Jurkat, Clone E6-1 (cell line): Measurements from ENCODE around the gene TRPV6.

Source experiments
- DNase-seq: peaks from one replicate; pipeline ENCODE4 v3.0.0-alpha.2; 2011; ENCODE audit warnings: low read depth, low spot score
- H3K4me3 ChIP-seq: 2 replicates; pipeline ENCODE4 v1.5.1; 2011; ENCODE audit warnings: mild to moderate bottlenecking, low read length, control low read depth, moderate library complexity

TRPV6 gene

GRCh38 chr7:142827951-142828500 is 57.5 kb downstream of the TRPV6 start:
- DNase-seq, result no peak
- H3K4me3 ChIP-seq, result no peak overlapping the region

- DNase-seq, result no peak
- H3K4me3 ChIP-seq, result no peak overlapping the region
Observed at GRCh38 chr7:142822714-142823113, 62.8 kb downstream of the TRPV6 start.
